ENCODE measurements around the gene PLCH2. TPM values are rescaled to one million over a fixed set of nuclear protein-coding genes. Genes with fewer than 3 reads are reported as not detected.

Gene PLCH2
- 2.5 and 2.9 TPM in 2 replicates for total RNA-seq

- DNase-seq (ENCODE audit: low spot score) = no peak
- H3K9me3 Mint-ChIP-seq = no peaks in the 10 kb centered on the region
- intact Hi-C loops (cut with micrococcal nuclease) = no loop called here
- H3K27ac Mint-ChIP-seq = no peak within 1 kb of the TSS
- H3K4me3 Mint-ChIP-seq = no peak within 1 kb of the TSS
- no peaks in the 10 kb centered on the region for H3K36me3 Mint-ChIP-seq (ENCODE audit: low read depth)
- H3K4me1 Mint-ChIP-seq (ENCODE audit: low read depth) = no peaks in the 10 kb centered on the region
- H3K27me3 Mint-ChIP-seq (ENCODE audit: insufficient read depth) = no peaks in the 10 kb centered on the region
Measured at GRCh38 chr1:2476061-2476999, at the start of gene PLCH2. PLCH2 (plus strand) TSS chr1:2476289; CDS start chr1:2476589, 300 bp downstream.

- no peaks in the 10 kb centered on the region for H3K36me3 Mint-ChIP-seq (ENCODE audit: low read depth)
- H3K4me1 Mint-ChIP-seq (ENCODE audit: low read depth) = no peaks in the 10 kb centered on the region
- no peak overlapping the region for H3K4me3 Mint-ChIP-seq
- no peak overlapping the region for H3K27ac Mint-ChIP-seq
- H3K27me3 Mint-ChIP-seq (ENCODE audit: insufficient read depth) = no peaks in the 10 kb centered on the region
- no peaks in the 10 kb centered on the region for H3K9me3 Mint-ChIP-seq
- intact Hi-C loops (cut with micrococcal nuclease) = no loop called here
- DNase-seq (ENCODE audit: low spot score) = no peak
Measured at GRCh38 chr1:2426540-2426939, 49.5 kb upstream of the PLCH2 start.

- no peaks in the 10 kb centered on the region for H3K4me1 Mint-ChIP-seq (ENCODE audit: low read depth)
- no peak for DNase-seq (ENCODE audit: low spot score)
Measured at GRCh38 chr1:2427051-2427450, 49.0 kb upstream of the PLCH2 start.

GRCh38 chr1:2427976-2428375, 48.1 kb upstream of the PLCH2 start:
- Mint-ChIP-seq H3K9me3 (no peaks in the 10 kb centered on the region), H3K4me1 (ENCODE audit: low read depth) (no peaks in the 10 kb centered on the region), H3K4me3 (no peak overlapping the region), H3K27me3 (ENCODE audit: insufficient read depth) (no peaks in the 10 kb centered on the region), H3K36me3 (ENCODE audit: low read depth) (no peaks in the 10 kb centered on the region), H3K27ac (no peak overlapping the region)
- intact Hi-C loops (cut with micrococcal nuclease) = no loop called here
- DNase-seq (ENCODE audit: low spot score) = no peak

More at GRCh38 chr1:2427051-2427450, 49.0 kb upstream of the PLCH2 start:
- H3K36me3 Mint-ChIP-seq (ENCODE audit: low read depth) = no peaks in the 10 kb centered on the region
- H3K27me3 Mint-ChIP-seq (ENCODE audit: insufficient read depth) = no peaks in the 10 kb centered on the region
- no peaks in the 10 kb centered on the region for H3K9me3 Mint-ChIP-seq
- H3K27ac Mint-ChIP-seq = no peak overlapping the region
- intact Hi-C loops (cut with micrococcal nuclease) = no loop called here
- H3K4me3 Mint-ChIP-seq = no peak overlapping the region

GRCh38 chr1:2428490-2428889, 47.6 kb upstream of the PLCH2 start:
- Mint-ChIP-seq H3K27me3 (ENCODE audit: insufficient read depth) (no peaks in the 10 kb centered on the region), H3K4me3 (no peak overlapping the region), H3K36me3 (ENCODE audit: low read depth) (no peaks in the 10 kb centered on the region), H3K27ac (no peak overlapping the region), H3K4me1 (ENCODE audit: low read depth) (no peaks in the 10 kb centered on the region), H3K9me3 (no peaks in the 10 kb centered on the region)
- no peak for DNase-seq (ENCODE audit: low spot score)
- intact Hi-C loops (cut with micrococcal nuclease) = no loop called here

- no peaks in the 10 kb centered on the region for H3K36me3 Mint-ChIP-seq (ENCODE audit: low read depth)
- no peak overlapping the region for H3K27ac Mint-ChIP-seq
- intact Hi-C loops (cut with micrococcal nuclease) = no loop called here
- no peaks in the 10 kb centered on the region for H3K9me3 Mint-ChIP-seq
- no peak overlapping the region for H3K4me3 Mint-ChIP-seq
- no peak for DNase-seq (ENCODE audit: low spot score)
- H3K27me3 Mint-ChIP-seq (ENCODE audit: insufficient read depth) = no peaks in the 10 kb centered on the region
- H3K4me1 Mint-ChIP-seq (ENCODE audit: low read depth) = no peaks in the 10 kb centered on the region
Measured at GRCh38 chr1:2429780-2430591, 46.1 kb upstream of the PLCH2 start.

GRCh38 chr1:2430592-2430973, 45.5 kb upstream of the PLCH2 start:
- Mint-ChIP-seq H3K9me3 (no peaks in the 10 kb centered on the region), H3K4me3 (no peak overlapping the region), H3K4me1 (ENCODE audit: low read depth) (no peaks in the 10 kb centered on the region), H3K36me3 (ENCODE audit: low read depth) (no peaks in the 10 kb centered on the region), H3K27ac (no peak overlapping the region), H3K27me3 (ENCODE audit: insufficient read depth) (no peaks in the 10 kb centered on the region)
- intact Hi-C loops (cut with micrococcal nuclease) = no loop called here
- DNase-seq (ENCODE audit: low spot score) = no peak

GRCh38 chr1:2431103-2431502, 45.0 kb upstream of the PLCH2 start:
- H3K27ac Mint-ChIP-seq = no peak overlapping the region
- no peak overlapping the region for H3K4me3 Mint-ChIP-seq
- no peaks in the 10 kb centered on the region for H3K9me3 Mint-ChIP-seq
- no peaks in the 10 kb centered on the region for H3K4me1 Mint-ChIP-seq (ENCODE audit: low read depth)
- no peak for DNase-seq (ENCODE audit: low spot score)
- H3K27me3 Mint-ChIP-seq (ENCODE audit: insufficient read depth) = no peaks in the 10 kb centered on the region
- intact Hi-C loops (cut with micrococcal nuclease) = no loop called here
- H3K36me3 Mint-ChIP-seq (ENCODE audit: low read depth) = no peaks in the 10 kb centered on the region

GRCh38 chr1:2431518-2431917, 44.6 kb upstream of the PLCH2 start:
- Mint-ChIP-seq H3K36me3 (ENCODE audit: low read depth) (no peaks in the 10 kb centered on the region), H3K4me3 (no peak overlapping the region), H3K4me1 (ENCODE audit: low read depth) (no peaks in the 10 kb centered on the region), H3K27ac (no peak overlapping the region), H3K9me3 (no peaks in the 10 kb centered on the region), H3K27me3 (ENCODE audit: insufficient read depth) (no peaks in the 10 kb centered on the region)
- DNase-seq (ENCODE audit: low spot score) = no peak
- intact Hi-C loops (cut with micrococcal nuclease) = no loop called here

GRCh38 chr1:2432441-2432844, 43.6 kb upstream of the PLCH2 start:
- intact Hi-C loops (cut with micrococcal nuclease) = no loop called here
- no peaks in the 10 kb centered on the region for H3K27me3 Mint-ChIP-seq (ENCODE audit: insufficient read depth)
- DNase-seq (ENCODE audit: low spot score) = no peak
- H3K9me3 Mint-ChIP-seq = no peaks in the 10 kb centered on the region
- H3K4me3 Mint-ChIP-seq = no peak overlapping the region
- H3K36me3 Mint-ChIP-seq (ENCODE audit: low read depth) = no peaks in the 10 kb centered on the region
- no peaks in the 10 kb centered on the region for H3K4me1 Mint-ChIP-seq (ENCODE audit: low read depth)
- H3K27ac Mint-ChIP-seq = no peak overlapping the region

- no peaks in the 10 kb centered on the region for H3K4me1 Mint-ChIP-seq (ENCODE audit: low read depth)
- no peaks in the 10 kb centered on the region for H3K36me3 Mint-ChIP-seq (ENCODE audit: low read depth)
- intact Hi-C loops (cut with micrococcal nuclease) = no loop called here
- no peaks in the 10 kb centered on the region for H3K9me3 Mint-ChIP-seq
- DNase-seq (ENCODE audit: low spot score) = no peak
- no peak overlapping the region for H3K27ac Mint-ChIP-seq
- no peaks in the 10 kb centered on the region for H3K27me3 Mint-ChIP-seq (ENCODE audit: insufficient read depth)
- no peak overlapping the region for H3K4me3 Mint-ChIP-seq
Measured at GRCh38 chr1:2433196-2433595, 42.9 kb upstream of the PLCH2 start.

GRCh38 chr1:2433936-2434655, 42.0 kb upstream of the PLCH2 start:
- H3K27ac Mint-ChIP-seq = no peak overlapping the region
- H3K4me3 Mint-ChIP-seq = no peak overlapping the region
- DNase-seq (ENCODE audit: low spot score) = no peak
- H3K4me1 Mint-ChIP-seq (ENCODE audit: low read depth) = no peaks in the 10 kb centered on the region
- H3K27me3 Mint-ChIP-seq (ENCODE audit: insufficient read depth) = no peaks in the 10 kb centered on the region
- intact Hi-C loops (cut with micrococcal nuclease) = no loop called here
- no peaks in the 10 kb centered on the region for H3K36me3 Mint-ChIP-seq (ENCODE audit: low read depth)
- H3K9me3 Mint-ChIP-seq = no peaks in the 10 kb centered on the region

GRCh38 chr1:2435091-2435490, 41.0 kb upstream of the PLCH2 start:
- Mint-ChIP-seq H3K27ac (no peak overlapping the region), H3K9me3 (no peaks in the 10 kb centered on the region), H3K4me1 (ENCODE audit: low read depth) (no peaks in the 10 kb centered on the region), H3K4me3 (no peak overlapping the region), H3K27me3 (ENCODE audit: insufficient read depth) (no peaks in the 10 kb centered on the region), H3K36me3 (ENCODE audit: low read depth) (no peaks in the 10 kb centered on the region)
- intact Hi-C loops (cut with micrococcal nuclease) = no loop called here
- no peak for DNase-seq (ENCODE audit: low spot score)

Data from activated T-helper 1 cell treated with anti-CD3 and anti-CD28 coated beads, Interleukin-12 subunit alpha, Interleukin-12 subunit beta, Interleukin-2, Interleukin-4 antibody, amounts not matched to agents 30 ng/mL and 10 ng/mL and 1 ng/mL, durations not matched to agents 14 hours and 24 hours and 36 hours (primary cell).